B cell (primary cell): ENCODE measurements around the gene DROSHA. TPM values are rescaled to one million over a fixed set of nuclear protein-coding genes. Genes with fewer than 3 reads are reported as not detected.

Experiments used
- ATAC-seq: fragments of 200-7000 bp; cut with Tn5 transposase; one replicate; pipeline ENCODE4 v1.10.0; 2021; ENCODE audit warnings: low read depth, mild to moderate bottlenecking, moderate number of reproducible peaks, moderate library complexity
- CTCF ChIA-PET: fragments of 350-600 bp; sonication (Branson Sonifier 250); formaldehyde crosslinking; loops from one replicate; lab custom pipeline; 2021; ENCODE audit warnings: antibody characterized with exemption, inconsistent platforms; lab: Charles Lee
- POLR2A ChIA-PET: fragments of 350-600 bp; sonication (Branson Sonifier 250); formaldehyde crosslinking; loops from one replicate; lab custom pipeline; 2021; ENCODE audit warnings: antibody characterized with exemption; lab: Charles Lee
- DNase-seq: peaks from one replicate; pipeline ENCODE4 v3.0.0; 2013
- H2AFZ ChIP-seq: 2 replicates; pipeline ENCODE4 v1.6.1; 2012; ENCODE audit warnings: mild to moderate bottlenecking, low read depth, low read length; ENCODE audit not compliant: insufficient read depth, poor library complexity, severe bottlenecking
- H3K27ac ChIP-seq, 2 donors: 1 replicate in 1 of 2; 2 replicates in 1 of 2; pipeline ENCODE4 v1.5.1; 2012 to 2013; ENCODE audit warnings: low read length in 2 of 2, mild to moderate bottlenecking in 2 of 2, moderate library complexity in 1 of 2
- H3K27me3 ChIP-seq, 4 experiments: fragments of 200-600 bp in 1 of 4; sonication (generic) in 1 of 4; replicated peaks in 1 of 4; 1 replicate in 2 of 4; 2 replicates in 2 of 4; pipeline versions ENCODE4 v1.6.1 to v1.7.0; 2013 to 2016; ENCODE audit warnings: low read length in 3 of 4, mild to moderate bottlenecking in 2 of 4, mixed read lengths in 1 of 4, moderate library complexity in 1 of 4; ENCODE audit not compliant: insufficient read depth in 4 of 4, control insufficient read depth in 3 of 4; ENCODE audit errors: control extremely low read depth in 1 of 4
- H3K36me3 ChIP-seq, 2 experiments: replicated peaks in 1 of 2; 1 replicate in 1 of 2; 2 replicates in 1 of 2; pipeline versions ENCODE4 v1.6.1 to v1.7.1; 2013; ENCODE audit warnings: low read length in 1 of 2; ENCODE audit not compliant: insufficient read depth in 2 of 2, control insufficient read depth in 1 of 2; ENCODE audit errors: control extremely low read depth in 1 of 2, extremely low read depth in 1 of 2
- H3K4me1 ChIP-seq, 2 donors: fragments of 200-600 bp in 1 of 2; sonication (generic) in 1 of 2; 1 replicate in 1 of 2; 2 replicates in 1 of 2; pipeline versions ENCODE4 v1.5.1 to v1.6.1; 2013 to 2017; ENCODE audit warnings: low read length in 2 of 2; ENCODE audit not compliant: control insufficient read depth in 2 of 2, insufficient read depth in 2 of 2
- H3K4me2 ChIP-seq: replicated peaks from 2 replicates; pipeline ENCODE3; 2012; ENCODE audit warnings: mild to moderate bottlenecking, low read depth, low read length; ENCODE audit not compliant: poor library complexity, severe bottlenecking
- H3K4me3 ChIP-seq, 5 experiments: fragments of 200-600 bp in 1 of 5; sonication (generic) in 1 of 5; 1 replicate in 3 of 5; 2 replicates in 2 of 5; pipeline versions ENCODE4 v1.5.1 to v1.7.0; 2011 to 2016; ENCODE audit warnings: low read length in 4 of 5, mild to moderate bottlenecking in 4 of 5, low read depth in 2 of 5, control low read depth in 1 of 5, moderate library complexity in 1 of 5; ENCODE audit not compliant: insufficient read depth in 1 of 5; ENCODE audit errors: control extremely low read depth in 1 of 5, extremely low read depth in 1 of 5
- H3K79me2 ChIP-seq: fragments of 200-600 bp; sonication (generic); one replicate; pipeline ENCODE4 v1.6.0; 2016; ENCODE audit warnings: low read length; ENCODE audit not compliant: control insufficient read depth, insufficient read depth
- H3K9ac ChIP-seq: fragments of 200-600 bp; sonication (generic); 2 replicates; pipeline ENCODE4 v1.6.1; 2017; ENCODE audit warnings: mild to moderate bottlenecking, low read length, moderate library complexity
- H3K9me3 ChIP-seq, 3 donors: one replicate each; pipeline versions ENCODE4 v1.6.1 to v1.7.1; 2013; ENCODE audit warnings: low read length in 2 of 3; ENCODE audit not compliant: control insufficient read depth in 2 of 3, insufficient read depth in 1 of 3; ENCODE audit errors: control extremely low read depth in 1 of 3
- H4K20me1 ChIP-seq: 2 replicates; pipeline ENCODE4 v1.6.0; 2012; ENCODE audit warnings: mild to moderate bottlenecking, low read length; ENCODE audit not compliant: insufficient read depth, control insufficient read depth, poor library complexity, severe bottlenecking
- H3K27ac Mint-ChIP-seq: one replicate; pipeline ENCODE4 v1.8.0; 2021; ENCODE audit warnings: mixed read lengths
- H3K27me3 Mint-ChIP-seq: one replicate; pipeline ENCODE4 v1.8.0; 2021; ENCODE audit warnings: mixed read lengths
- H3K4me1 Mint-ChIP-seq: one replicate; pipeline ENCODE4 v1.8.0; 2021; ENCODE audit warnings: mixed read lengths
- H3K4me3 Mint-ChIP-seq: one replicate; pipeline ENCODE4 v1.8.0; 2021; ENCODE audit warnings: mixed read lengths
- H3K9me3 Mint-ChIP-seq: one replicate; pipeline ENCODE4 v1.8.0; 2022; ENCODE audit warnings: mixed read lengths; ENCODE audit not compliant: insufficient read depth
- EZH2 ChIP-seq: IDR thresholded peaks from 2 replicates; pipeline ENCODE4 v1.6.1; 2012; ENCODE audit warnings: borderline replicate concordance, low read depth, mild to moderate bottlenecking, moderate library complexity, low read length; ENCODE audit not compliant: insufficient read depth, poor library complexity, severe bottlenecking
- WGBS: methylation state at CpG from one replicate; pipeline ENCODE4 v1.1.5; 2013; ENCODE audit warnings: missing lambda C conversion rate; ENCODE audit not compliant: insufficient coverage; 5-methylcytosine and 5-hydroxymethylcytosine counted together
- intact Hi-C: fragments of 100-400 bp; cut with micrococcal nuclease; formaldehyde crosslinking; loops from one replicate; pipeline ENCODE4 v1.10.0; 2022
- polyA plus RNA-seq: library from polyadenylated mRNA; depleted of rRNA; stranded (reverse); fragments of >200 nt; gene quantifications from 2 replicates; pipeline ENCODE4 v1.2.3, GENCODE V29; 2012
- total RNA-seq, 2 donors: library from RNA; stranded (reverse); fragments of 120-200 nt in 1 of 2; gene quantifications; 1 replicate in 1 of 2; 2 replicates in 1 of 2; pipeline versions ENCODE4 v1.2.3 to v1.2.4, GENCODE V29; 2013 to 2022
- TF ChIP-seq, protein P1 (sequence below): fragments of 200-600 bp; IDR thresholded peaks from one replicate; pipeline ENCODE4 v1.8.0; 2022; ENCODE audit warnings: antibody characterized with exemption, mild to moderate bottlenecking

The DROSHA gene
- total and polyA plus RNA-seq, 2 donors (not counting 1 experiment from before 2014, with no cell fraction given): 31.2 to 62.4 TPM

DNA sequence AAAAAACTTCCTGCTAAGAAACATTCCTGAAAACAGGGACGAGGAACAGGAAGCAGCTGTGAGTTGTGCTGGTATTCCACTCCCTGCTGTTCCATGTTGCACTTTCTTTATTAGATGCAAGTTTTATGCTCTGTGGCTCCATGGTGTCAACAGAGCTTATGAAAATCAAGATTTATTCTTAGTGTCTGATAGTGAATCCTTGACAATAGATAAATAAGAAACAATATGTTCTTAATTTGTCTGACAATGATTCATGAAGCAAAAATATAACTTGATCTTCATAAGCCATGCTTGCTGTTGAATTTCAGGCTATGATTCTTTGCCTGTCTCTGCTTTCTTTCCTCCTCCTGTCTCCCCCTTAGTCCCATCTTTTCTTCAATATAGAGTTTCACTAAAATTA lies 119.6 kb downstream of the DROSHA start:
- no peak overlapping the region for H3K27ac Mint-ChIP-seq
- POLR2A ChIA-PET: no interaction called here
- Histone ChIP-seq H3K4me2 (no peak overlapping the region), H3K79me2 (no peaks in the 10 kb centered on the region), H3K9ac (no peak overlapping the region), H3K9me3 (no peaks in the 10 kb centered on the region), H3K36me3 (peaks cover 10 to 68% of the 10 kb centered on the region in 2 experiments), H3K27me3 (no peaks in the 10 kb centered on the region), H3K4me1 (no peaks in the 10 kb centered on the region), H3K4me3 (no peak overlapping the region), H3K27ac (no peak overlapping the region), H2AFZ (no peak overlapping the region), H4K20me1 (no peaks in the 10 kb centered on the region)
- 33% methylated on average over 1 of the region's 1 CpG for WGBS
- no peaks in the 10 kb centered on the region for H3K27me3 Mint-ChIP-seq
- H3K9me3 Mint-ChIP-seq: no peaks in the 10 kb centered on the region
- intact Hi-C loops: no loop called here
- no peak for ATAC-seq
- no peak overlapping the region for H3K4me3 Mint-ChIP-seq
- CTCF ChIA-PET: no interaction called here
- no peak for DNase-seq
- TF ChIP-seq, protein P1, sequence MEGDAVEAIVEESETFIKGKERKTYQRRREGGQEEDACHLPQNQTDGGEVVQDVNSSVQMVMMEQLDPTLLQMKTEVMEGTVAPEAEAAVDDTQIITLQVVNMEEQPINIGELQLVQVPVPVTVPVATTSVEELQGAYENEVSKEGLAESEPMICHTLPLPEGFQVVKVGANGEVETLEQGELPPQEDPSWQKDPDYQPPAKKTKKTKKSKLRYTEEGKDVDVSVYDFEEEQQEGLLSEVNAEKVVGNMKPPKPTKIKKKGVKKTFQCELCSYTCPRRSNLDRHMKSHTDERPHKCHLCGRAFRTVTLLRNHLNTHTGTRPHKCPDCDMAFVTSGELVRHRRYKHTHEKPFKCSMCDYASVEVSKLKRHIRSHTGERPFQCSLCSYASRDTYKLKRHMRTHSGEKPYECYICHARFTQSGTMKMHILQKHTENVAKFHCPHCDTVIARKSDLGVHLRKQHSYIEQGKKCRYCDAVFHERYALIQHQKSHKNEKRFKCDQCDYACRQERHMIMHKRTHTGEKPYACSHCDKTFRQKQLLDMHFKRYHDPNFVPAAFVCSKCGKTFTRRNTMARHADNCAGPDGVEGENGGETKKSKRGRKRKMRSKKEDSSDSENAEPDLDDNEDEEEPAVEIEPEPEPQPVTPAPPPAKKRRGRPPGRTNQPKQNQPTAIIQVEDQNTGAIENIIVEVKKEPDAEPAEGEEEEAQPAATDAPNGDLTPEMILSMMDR: no peak
- no peak for TF ChIP-seq EZH2
- no peaks in the 10 kb centered on the region for H3K4me1 Mint-ChIP-seq

DNA sequence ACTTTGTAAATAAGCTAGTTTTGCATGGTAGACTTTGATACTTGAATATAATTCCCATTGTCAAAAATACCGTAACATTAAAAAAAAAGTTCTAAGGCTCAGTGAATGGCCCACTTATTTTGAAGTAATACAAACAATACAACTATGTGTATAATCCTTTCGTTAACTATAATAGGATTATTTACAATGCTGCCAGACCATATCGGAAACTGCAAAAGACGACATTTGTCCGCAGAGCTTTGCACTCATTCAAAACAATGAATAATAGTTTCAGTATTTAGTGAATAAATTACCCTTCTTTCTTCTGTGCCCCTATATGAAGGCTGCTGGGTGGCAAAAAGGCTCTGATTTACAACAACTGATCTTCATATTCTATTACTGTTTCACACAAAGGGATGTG lies 121.8 kb downstream of the DROSHA start:
- Histone ChIP-seq H3K79me2 (no peaks in the 10 kb centered on the region), H3K4me2 (no peak overlapping the region), H3K27me3 (no peaks in the 10 kb centered on the region), H3K27ac (no peak overlapping the region), H3K9me3 (no peaks in the 10 kb centered on the region), H3K36me3 (peaks cover 14 to 65% of the 10 kb centered on the region in 2 experiments), H3K4me3 (no peak overlapping the region), H3K9ac (no peak overlapping the region), H2AFZ (no peak overlapping the region), H3K4me1 (no peaks in the 10 kb centered on the region), H4K20me1 (no peaks in the 10 kb centered on the region)
- Mint-ChIP-seq H3K27me3 (no peaks in the 10 kb centered on the region), H3K9me3 (no peaks in the 10 kb centered on the region), H3K4me3 (no peak overlapping the region), H3K27ac (no peak overlapping the region), H3K4me1 (no peaks in the 10 kb centered on the region)
- DNase-seq: no peak
- no peak for ATAC-seq
- no CpG with 5 or more reads among the region's 5 CpGs for WGBS
- intact Hi-C loops: no loop called here
- TF ChIP-seq, protein P1: no peak
- TF ChIP-seq EZH2: no peak
- POLR2A ChIA-PET: no interaction called here
- CTCF ChIA-PET: no interaction called here
